BE2C (cell line): ENCODE measurements around the gene PLK4.

Experiments
- DNase-seq: peaks from one replicate; pipeline ENCODE4 v3.0.0-alpha.2; 2020
- H3K27me3 ChIP-seq: fragments of 250-450 bp; sonication (Bioruptor Pico); 2 replicates; pipeline ENCODE4 v1.5.1; 2020; ENCODE audit warnings: mild to moderate bottlenecking
- H3K36me3 ChIP-seq: fragments of 250-450 bp; sonication (Bioruptor Pico); 2 replicates; pipeline ENCODE4 v1.5.1; 2020; ENCODE audit warnings: mild to moderate bottlenecking
- H3K4me1 ChIP-seq: fragments of 250-450 bp; sonication (Bioruptor Pico); 2 replicates; pipeline ENCODE4 v1.5.1; 2020
- H3K4me3 ChIP-seq: 2 replicates; pipeline ENCODE4 v1.5.1; 2011; ENCODE audit warnings: low read depth, low read length
- H3K9me3 ChIP-seq: fragments of 250-450 bp; sonication (Bioruptor Pico); 2 replicates; pipeline ENCODE4 v1.5.1; 2020
- CTCF ChIP-seq: IDR thresholded peaks from 2 replicates; pipeline ENCODE4 v1.5.1; 2012; ENCODE audit warnings: mild to moderate bottlenecking, low read depth, low read length

The PLK4 gene

GRCh38 chr4:127846765-127847164, 33.9 kb upstream of the PLK4 start:
- TF ChIP-seq CTCF, result no peak
- Histone ChIP-seq H3K27me3 (no peaks in the 10 kb centered on the region), H3K36me3 (no peaks in the 10 kb centered on the region), H3K9me3 (no peaks in the 10 kb centered on the region), H3K4me3 (no peak overlapping the region), H3K4me1 (no peaks in the 10 kb centered on the region)
- no peak for DNase-seq

DNA sequence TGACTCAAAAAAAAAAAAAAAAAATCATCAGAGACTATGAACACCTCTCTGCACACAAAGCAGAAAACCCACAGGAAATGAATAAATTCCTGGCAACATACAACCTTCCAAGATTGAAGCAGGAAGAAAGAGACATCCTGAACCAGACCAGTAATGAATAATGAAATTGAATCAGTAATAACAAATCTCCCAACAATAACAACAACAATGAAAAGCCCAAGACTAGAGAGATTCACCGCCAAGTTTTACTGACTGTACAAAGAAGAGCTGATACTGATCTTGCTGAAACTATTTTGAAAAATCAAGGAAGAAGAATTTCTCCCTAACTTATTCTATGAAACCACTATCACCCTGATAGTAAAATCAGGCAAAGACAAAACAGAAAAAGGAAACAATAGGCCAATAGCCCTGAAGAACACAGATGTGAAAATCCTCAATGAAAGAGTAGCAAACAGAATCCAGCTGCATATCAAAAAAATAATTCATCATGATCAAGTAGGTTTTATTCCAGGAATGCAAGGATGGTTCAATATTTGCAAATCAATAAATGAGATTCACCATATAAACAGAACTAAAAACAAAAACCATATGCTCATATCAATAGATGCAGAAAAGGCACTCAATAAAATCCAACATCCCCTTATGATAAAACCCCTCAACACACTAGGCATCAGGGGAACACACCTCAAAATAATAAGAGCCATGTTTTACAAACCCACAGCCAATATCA, 31.0 kb upstream of the PLK4 start:
- Histone ChIP-seq H3K27me3 (no peaks in the 10 kb centered on the region), H3K4me1 (no peaks in the 10 kb centered on the region), H3K36me3 (no peaks in the 10 kb centered on the region), H3K4me3 (no peak overlapping the region), H3K9me3 (no peaks in the 10 kb centered on the region)
- no peak for DNase-seq
- TF ChIP-seq CTCF, result no peak

- Histone ChIP-seq H3K9me3 (no peaks in the 10 kb centered on the region), H3K27me3 (no peaks in the 10 kb centered on the region), H3K4me3 (no peak overlapping the region), H3K4me1 (no peaks in the 10 kb centered on the region), H3K36me3 (no peaks in the 10 kb centered on the region)
- TF ChIP-seq CTCF, result no peak
- no peak for DNase-seq
These were observed 28.0 kb upstream of the PLK4 start for GRCh38 chr4:127852661-127853060.

- no peak overlapping the region for H3K4me3 ChIP-seq
These were observed 24.4 kb upstream of the PLK4 start for GRCh38 chr4:127856196-127856812.

DNA sequence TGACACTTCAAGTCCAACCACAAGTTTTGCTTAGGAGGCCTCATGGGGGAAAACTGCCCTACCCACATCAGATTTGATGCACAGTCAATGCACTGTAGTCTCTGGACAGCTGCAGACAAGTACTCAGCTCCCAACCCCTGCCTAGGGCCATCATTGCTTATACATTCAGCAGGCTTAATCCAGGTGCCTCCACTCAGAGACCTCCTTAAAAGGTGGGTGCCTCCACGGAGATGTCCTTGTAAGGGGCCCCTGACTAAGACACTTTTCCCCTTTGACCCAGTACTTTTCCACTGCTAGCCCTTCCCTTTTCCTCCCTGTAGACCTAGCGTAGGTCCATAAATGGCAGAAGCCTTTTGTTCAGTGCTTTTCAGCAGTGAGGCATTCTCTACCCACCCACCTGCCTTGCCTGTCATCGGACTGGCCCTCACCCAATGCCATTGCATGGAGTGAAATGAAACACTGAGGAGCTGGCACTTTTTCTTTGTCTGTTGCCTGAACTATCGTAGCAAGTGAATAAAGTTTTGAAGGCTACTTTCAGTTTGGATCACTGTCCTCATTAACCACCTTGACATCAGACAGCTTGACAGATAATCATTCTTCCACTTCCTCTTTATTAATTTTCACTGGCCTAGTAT, 23.8 kb upstream of the PLK4 start:
- H3K27me3 ChIP-seq, result no peaks in the 10 kb centered on the region
- no peaks in the 10 kb centered on the region for H3K36me3 ChIP-seq
- no peak for DNase-seq
- H3K4me3 ChIP-seq, result no peak overlapping the region
- TF ChIP-seq CTCF, result no peak
- H3K9me3 ChIP-seq, result no peaks in the 10 kb centered on the region
- no peaks in the 10 kb centered on the region for H3K4me1 ChIP-seq

More at GRCh38 chr4:127856196-127856812, 24.4 kb upstream of the PLK4 start:
- Histone ChIP-seq H3K4me1 (no peaks in the 10 kb centered on the region), H3K27me3 (no peaks in the 10 kb centered on the region), H3K36me3 (no peaks in the 10 kb centered on the region), H3K9me3 (no peaks in the 10 kb centered on the region)
- no peak for TF ChIP-seq CTCF
- no peak for DNase-seq

- no peak for TF ChIP-seq CTCF
- Histone ChIP-seq H3K9me3 (no peaks in the 10 kb centered on the region), H3K27me3 (no peaks in the 10 kb centered on the region), H3K36me3 (no peaks in the 10 kb centered on the region), H3K4me1 (no peaks in the 10 kb centered on the region), H3K4me3 (no peak overlapping the region)
- no peak for DNase-seq
These were observed 23.1 kb upstream of the PLK4 start for GRCh38 chr4:127857641-127858040.
